Ascending aorta (tissue), 2 donors: ENCODE measurements around the gene CMTM6. TPM values are rescaled to one million over a fixed set of nuclear protein-coding genes. Genes with fewer than 3 reads are reported as not detected.

ENCODE experiments used
- DNase-seq, 2 donors: peaks; one replicate each; pipeline ENCODE4 v3.0.0-alpha.2; 2019; ENCODE audit warnings: low spot score in 2 of 2
- H3K27ac ChIP-seq, 2 donors: fragments of 200-600 bp; sonication (generic); one replicate each; pipeline ENCODE4 v1.5.1; 2016 to 2017; ENCODE audit warnings: mild to moderate bottlenecking in 1 of 2
- H3K27me3 ChIP-seq: fragments of 200-600 bp; sonication (generic); one replicate; pipeline ENCODE4 v1.5.1; 2017
- H3K36me3 ChIP-seq, 2 donors: fragments of 200-600 bp; sonication (generic); one replicate each; pipeline ENCODE4 v1.5.1; 2016
- H3K4me1 ChIP-seq, 2 donors: fragments of 200-600 bp; sonication (generic); one replicate each; pipeline ENCODE4 v1.5.1; 2016 to 2017; ENCODE audit warnings: mild to moderate bottlenecking in 1 of 2
- H3K4me3 ChIP-seq, 2 donors: fragments of 200-600 bp; sonication (generic); one replicate each; pipeline ENCODE4 v1.5.1; 2016 to 2017; ENCODE audit warnings: mild to moderate bottlenecking in 1 of 2
- H3K9me3 ChIP-seq, 2 donors: fragments of 200-600 bp; sonication (generic); one replicate each; pipeline ENCODE4 v1.5.1; 2016
- intact Hi-C: fragments of 100-400 bp; cut with DNase I; formaldehyde crosslinking; loops from one replicate; pipeline ENCODE4 v1.15.1; 2023
- total RNA-seq: library from RNA; depleted of rRNA; stranded (reverse); fragments of >200 nt; gene quantifications from one replicate; pipeline ENCODE4 v1.1.0, GENCODE V29; 2016
- TF ChIP-seq, protein P1 (sequence below), 3 experiments: fragments of 200-600 bp in 2 of 3; fragments of 450-650 bp in 1 of 3; sonication (generic) in 2 of 3; IDR thresholded peaks; one replicate each; pipeline ENCODE4 v1.5.1; 2016 to 2019; ENCODE audit warnings: antibody characterized with exemption in 3 of 3, mild to moderate bottlenecking in 1 of 3, moderate library complexity in 1 of 3

The CMTM6 gene
- total RNA-seq, 1 donor from 2014 or later: 12.7 TPM

DNA sequence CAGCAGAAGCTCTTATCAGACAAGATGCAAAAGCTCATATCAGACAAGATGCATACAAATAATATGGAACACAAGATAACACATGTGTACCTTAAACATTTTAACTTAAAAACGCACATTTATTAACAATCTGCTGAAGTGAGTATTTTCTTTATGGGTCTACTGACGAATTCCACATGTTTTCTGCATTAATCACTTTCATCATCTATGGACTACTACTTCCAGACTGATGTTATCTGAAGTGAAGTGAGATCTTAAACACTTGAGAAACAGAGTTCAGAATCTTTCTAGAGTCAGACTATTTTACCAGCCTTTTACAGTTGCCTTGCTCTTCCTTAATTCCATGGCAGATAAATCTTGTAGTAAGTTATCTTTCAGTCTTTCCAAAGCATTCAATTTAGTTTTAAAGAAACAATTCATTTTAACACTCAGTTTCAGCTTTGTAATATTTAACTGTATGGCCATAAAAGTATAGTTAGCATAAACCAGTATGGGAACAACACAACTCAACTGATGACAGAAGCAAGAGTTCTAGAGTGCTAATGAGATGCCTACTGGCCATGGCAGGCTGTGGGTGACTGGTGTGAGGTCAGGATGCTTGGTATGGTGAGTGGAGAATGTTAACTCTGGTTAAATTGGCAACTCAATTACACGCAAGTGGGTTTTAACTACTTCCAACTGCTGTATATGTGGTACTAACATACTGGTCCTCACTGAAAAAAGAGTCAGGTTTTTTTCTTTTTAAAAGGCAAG, 9.8 kb downstream of the CMTM6 start:
- no peaks in the 10 kb centered on the region for H3K27me3 ChIP-seq
- intact Hi-C loops: no loop called here
- DNase-seq: no peak
- TF ChIP-seq, protein P1, sequence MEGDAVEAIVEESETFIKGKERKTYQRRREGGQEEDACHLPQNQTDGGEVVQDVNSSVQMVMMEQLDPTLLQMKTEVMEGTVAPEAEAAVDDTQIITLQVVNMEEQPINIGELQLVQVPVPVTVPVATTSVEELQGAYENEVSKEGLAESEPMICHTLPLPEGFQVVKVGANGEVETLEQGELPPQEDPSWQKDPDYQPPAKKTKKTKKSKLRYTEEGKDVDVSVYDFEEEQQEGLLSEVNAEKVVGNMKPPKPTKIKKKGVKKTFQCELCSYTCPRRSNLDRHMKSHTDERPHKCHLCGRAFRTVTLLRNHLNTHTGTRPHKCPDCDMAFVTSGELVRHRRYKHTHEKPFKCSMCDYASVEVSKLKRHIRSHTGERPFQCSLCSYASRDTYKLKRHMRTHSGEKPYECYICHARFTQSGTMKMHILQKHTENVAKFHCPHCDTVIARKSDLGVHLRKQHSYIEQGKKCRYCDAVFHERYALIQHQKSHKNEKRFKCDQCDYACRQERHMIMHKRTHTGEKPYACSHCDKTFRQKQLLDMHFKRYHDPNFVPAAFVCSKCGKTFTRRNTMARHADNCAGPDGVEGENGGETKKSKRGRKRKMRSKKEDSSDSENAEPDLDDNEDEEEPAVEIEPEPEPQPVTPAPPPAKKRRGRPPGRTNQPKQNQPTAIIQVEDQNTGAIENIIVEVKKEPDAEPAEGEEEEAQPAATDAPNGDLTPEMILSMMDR (IDR thresholded peaks at IDR 0.05): no peak
- H3K36me3 ChIP-seq: peaks cover 0 to 9% of the 10 kb centered on the region in 2 donors
- no peaks in the 10 kb centered on the region for H3K9me3 ChIP-seq
- H3K4me1 ChIP-seq: peaks cover 0 to 3% of the 10 kb centered on the region in 2 donors
- H3K4me3 ChIP-seq: no peak overlapping the region
- H3K27ac ChIP-seq: no peak overlapping the region

DNA sequence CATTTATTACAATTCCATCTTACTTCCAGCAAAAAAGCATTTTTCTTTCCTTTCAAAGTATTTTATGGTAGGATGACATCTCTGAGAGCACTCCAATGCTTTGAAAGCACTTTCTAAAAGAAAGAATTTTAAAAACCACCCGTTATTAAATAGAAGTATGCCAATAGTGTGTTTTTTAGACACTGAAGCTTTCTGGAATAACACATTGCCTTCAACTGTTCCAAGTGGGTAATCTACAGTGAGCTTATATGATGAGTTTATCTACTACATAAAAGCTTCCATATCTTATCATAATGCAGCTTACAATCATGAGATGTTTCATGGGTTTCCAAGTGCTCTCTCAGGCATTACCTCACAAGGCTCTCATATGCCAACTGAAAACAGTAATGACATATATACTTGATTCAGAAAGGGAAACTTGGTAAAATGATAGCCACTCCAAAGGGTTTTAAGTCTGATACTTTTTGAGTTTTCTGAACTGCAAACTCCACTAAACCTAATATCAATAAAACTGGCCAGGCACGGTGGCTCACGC, 14.1 kb downstream of the CMTM6 start:
- Histone ChIP-seq H3K27me3 (no peaks in the 10 kb centered on the region), H3K4me1 (peaks cover 5 to 7% of the 10 kb centered on the region in 2 donors), H3K9me3 (no peaks in the 10 kb centered on the region), H3K27ac (no peak overlapping the region), H3K4me3 (no peak overlapping the region), H3K36me3 (peaks cover 0 to 26% of the 10 kb centered on the region in 2 donors)
- intact Hi-C loops: no loop called here
- no peak for DNase-seq
- TF ChIP-seq, protein P1 (IDR thresholded peaks at IDR 0.05): no peak

DNA sequence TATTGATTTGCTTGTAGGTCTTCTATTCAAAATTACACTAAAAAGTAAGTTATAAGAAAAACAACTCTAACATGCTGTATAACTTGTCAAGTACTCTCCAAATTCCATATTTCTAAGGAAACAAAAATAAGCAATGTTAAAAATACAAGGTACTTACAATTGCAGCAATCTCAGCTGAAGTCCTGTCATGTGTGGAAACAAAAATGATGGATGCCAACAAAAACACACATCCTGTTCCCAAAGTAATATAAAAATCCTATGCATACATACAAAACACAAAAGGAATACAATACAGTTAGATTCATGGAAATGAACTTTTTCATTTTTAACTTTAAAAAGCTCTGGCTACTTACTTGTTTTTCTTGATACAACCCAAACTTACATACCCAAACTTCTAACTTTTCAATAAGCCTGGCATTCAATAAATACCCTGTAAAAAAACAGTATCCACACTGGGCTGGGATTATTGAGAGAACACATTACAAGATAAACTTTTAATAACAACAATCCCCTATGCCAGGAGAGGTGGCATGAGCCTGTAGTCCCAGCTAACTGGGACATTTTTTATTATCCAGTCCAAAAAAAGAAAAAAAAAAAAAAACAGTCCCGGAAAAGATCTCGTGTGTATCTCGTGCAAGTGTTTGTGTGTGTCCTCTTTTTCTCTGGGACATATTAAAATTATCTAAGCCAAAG, 14.7 kb downstream of the CMTM6 start:
- TF ChIP-seq, protein P1 (IDR thresholded peaks at IDR 0.05): no peak
- no peak overlapping the region for H3K27ac ChIP-seq
- peaks cover 0 to 30% of the 10 kb centered on the region in 2 donors for H3K36me3 ChIP-seq
- intact Hi-C loops: no loop called here
- no peaks in the 10 kb centered on the region for H3K27me3 ChIP-seq
- no peak for DNase-seq
- H3K4me1 ChIP-seq: peaks cover 5 to 7% of the 10 kb centered on the region in 2 donors
- H3K4me3 ChIP-seq: no peak overlapping the region
- no peaks in the 10 kb centered on the region for H3K9me3 ChIP-seq

DNA sequence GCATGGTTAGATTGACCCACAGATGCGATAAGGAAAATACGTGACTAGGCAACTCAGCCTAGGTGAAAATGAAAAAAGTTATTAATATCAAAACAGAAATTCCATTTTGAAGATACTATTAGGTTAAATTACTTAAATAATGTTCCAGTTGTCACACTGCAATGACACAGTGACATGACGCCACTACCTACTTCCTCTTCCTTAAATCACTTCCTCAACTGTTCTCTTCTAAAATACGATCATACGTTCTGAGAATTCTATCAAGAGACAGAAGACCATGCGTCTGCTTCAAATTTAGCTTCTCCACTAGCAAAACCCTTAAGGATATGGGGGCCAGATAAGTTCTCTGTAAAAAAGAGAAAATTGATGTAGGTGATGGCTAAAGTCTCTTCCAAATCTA, 18.2 kb downstream of the CMTM6 start:
- no peak for DNase-seq
- Histone ChIP-seq H3K4me1 (peaks cover 5 to 7% of the 10 kb centered on the region in 2 donors), H3K9me3 (no peaks in the 10 kb centered on the region), H3K27me3 (no peaks in the 10 kb centered on the region), H3K27ac (no peak overlapping the region), H3K36me3 (peaks cover 0 to 38% of the 10 kb centered on the region in 2 donors), H3K4me3 (no peak overlapping the region)
- TF ChIP-seq, protein P1 (IDR thresholded peaks at IDR 0.05): no peak
- intact Hi-C loops: no loop called here

DNA sequence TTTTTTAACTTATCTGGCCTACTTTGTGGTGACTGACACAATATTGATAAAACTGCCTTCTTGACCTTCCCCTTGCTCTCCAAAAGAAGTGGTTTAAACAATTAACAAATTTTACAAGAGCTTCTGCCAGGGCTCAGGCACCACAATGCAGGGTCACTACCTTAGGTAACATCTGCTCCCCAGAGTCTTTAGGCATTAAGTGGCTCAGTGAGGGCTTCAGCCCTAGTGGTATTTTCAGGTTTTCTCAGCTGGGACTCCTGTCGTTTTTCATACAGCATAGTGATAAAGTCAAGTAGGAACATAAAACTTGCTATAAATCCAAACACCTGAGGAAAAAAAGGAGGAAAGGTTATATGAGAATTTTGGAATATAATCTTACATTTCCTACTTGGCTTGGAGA, 18.9 kb downstream of the CMTM6 start:
- TF ChIP-seq, protein P1 (IDR thresholded peaks at IDR 0.05): no peak
- intact Hi-C loops: no loop called here
- no peak for DNase-seq
- peaks cover 5 to 7% of the 10 kb centered on the region in 2 donors for H3K4me1 ChIP-seq
- H3K4me3 ChIP-seq: no peak overlapping the region
- H3K27ac ChIP-seq: no peak overlapping the region
- no peaks in the 10 kb centered on the region for H3K9me3 ChIP-seq
- no peaks in the 10 kb centered on the region for H3K27me3 ChIP-seq
- peaks cover 0 to 38% of the 10 kb centered on the region in 2 donors for H3K36me3 ChIP-seq
